Measurements from ENCODE around the gene GPR137B.
"Not testable (repeated sequence)": the region's sequence is repeated elsewhere in the genome, so short reads cannot be mapped to it uniquely, and the experiment has no call there.

GPR137B gene

DNA sequence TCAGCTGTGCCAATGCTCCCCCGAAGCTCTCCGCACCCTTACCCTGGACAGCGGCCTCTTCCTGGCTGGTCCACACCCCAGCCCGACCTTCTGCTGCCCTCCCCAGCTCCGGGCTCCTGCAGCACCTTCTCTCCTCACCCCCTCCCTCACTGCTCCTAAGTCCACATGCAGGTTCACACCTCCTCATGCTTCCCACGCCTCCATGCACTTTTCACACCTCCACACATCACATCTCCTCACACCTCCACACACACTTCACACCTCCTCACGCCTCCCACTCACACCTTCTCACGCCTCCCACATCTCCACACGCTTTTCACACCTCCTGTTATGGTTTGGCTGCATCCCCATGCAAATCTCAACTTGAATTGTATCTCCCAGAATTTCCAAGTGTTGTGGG lies 18.9 kb downstream of the GPR137B start:
- DNase-seq (ENCODE audit: low read depth), result no peak

DNA sequence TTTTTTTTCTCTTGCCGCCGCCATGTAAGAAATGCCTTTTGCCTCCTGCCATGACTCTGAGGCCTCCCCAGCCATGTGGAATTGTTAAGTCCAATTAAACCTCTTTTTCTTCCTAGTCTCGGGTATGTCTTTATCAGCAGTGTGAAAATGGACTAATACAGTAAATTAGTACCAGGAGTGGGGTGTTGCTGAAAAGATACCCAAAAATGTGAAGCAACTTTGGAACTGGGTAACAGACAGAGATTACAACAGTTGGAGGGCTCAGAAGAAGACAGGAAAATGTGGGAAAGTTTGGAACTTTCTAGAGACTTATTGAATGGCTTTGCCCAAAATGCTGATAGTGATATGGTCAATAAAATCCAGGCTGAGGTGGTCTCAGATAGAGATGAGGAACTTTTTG lies 19.4 kb downstream of the GPR137B start:
- not testable (repeated sequence) for DNase-seq (ENCODE audit: low read depth)

DNA sequence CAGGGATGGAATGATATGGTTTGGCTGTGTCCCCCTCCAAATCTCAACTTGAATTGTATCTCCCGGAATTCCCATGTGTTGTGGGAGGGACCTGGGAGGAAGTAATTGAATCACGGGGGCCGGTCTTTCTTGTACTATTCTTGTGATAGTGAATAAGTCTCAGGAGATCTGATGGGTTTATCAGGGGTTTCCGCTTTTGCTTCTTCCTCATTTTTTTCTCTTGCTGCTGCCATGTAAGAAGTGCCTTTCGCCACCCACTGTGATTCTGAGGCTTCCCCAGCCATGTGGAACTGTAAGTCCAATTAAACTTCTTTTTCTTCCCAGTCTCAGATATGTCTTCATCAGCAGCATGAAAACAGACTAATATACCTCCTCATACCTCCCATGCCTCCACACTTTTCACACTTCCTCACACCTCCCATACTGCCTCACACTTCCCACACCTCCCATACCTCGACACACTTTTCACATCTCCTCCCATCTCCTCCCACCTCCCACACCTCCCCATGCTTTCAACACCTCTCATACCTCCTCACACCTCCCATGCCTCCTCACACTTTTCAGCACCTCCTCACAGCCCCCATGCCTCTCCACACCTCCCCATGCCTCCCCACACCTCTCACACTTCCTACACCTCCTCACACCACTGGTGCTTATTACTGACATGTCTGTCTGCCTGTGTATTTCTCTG lies 21.3 kb downstream of the GPR137B start:
- no peak for DNase-seq (ENCODE audit: low read depth)

DNA sequence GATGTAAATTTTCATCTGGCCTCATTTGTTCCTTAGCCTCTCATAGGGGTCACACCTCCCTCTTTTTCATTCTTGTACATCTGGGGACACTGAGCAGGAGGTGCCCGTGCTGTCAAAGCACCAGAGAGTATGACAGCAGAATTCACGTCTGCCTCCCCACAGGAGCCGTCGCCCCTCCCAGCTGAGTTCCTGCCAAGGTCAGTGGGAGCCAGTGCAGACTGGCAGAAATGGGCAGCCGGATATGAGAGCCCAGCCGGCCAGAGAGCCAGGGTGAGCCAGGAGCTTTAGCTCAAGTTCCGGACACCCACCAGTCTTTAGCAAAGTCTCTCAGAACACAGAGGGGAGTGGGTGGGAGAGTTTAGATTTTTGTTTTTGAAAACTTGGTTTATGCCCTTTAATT lies 21.9 kb downstream of the GPR137B start:
- DNase-seq (ENCODE audit: low read depth), result no peak

DNA sequence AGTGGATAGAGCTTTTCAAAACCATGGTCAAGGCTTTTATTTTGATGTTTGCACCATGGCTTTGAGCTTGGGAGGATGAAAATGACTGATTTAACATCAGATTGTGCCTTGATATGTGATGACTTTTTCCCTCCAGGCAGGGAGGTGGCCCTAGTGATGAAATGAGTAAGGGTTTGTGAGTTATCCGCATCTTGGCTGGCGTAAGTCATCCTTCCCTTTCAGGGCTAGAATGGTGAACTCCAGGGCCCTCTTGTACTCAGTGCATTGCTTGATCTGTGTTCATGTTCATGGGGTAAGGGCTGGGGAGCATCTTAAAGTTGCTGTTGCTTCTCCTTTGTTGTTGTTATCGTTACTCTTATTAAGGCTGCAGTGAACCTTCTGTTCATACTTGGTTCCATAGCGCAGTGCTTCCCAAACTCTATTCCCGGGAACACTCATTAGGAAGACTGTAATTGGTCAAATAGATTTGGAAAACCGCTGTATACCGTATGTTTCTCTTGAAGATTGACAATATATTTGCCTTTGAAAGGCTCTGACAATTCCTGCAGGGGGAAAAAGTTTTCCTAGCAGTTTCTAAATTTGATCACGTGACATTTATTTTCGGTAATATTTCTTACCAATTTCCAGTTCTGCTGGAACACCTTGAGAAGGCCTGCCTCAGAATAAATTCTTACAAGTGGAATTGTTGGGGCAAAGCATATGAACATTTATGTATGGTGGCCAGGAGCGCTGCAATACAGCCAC lies 23.1 kb downstream of the GPR137B start:
- no peak for DNase-seq (ENCODE audit: low read depth)

DNA sequence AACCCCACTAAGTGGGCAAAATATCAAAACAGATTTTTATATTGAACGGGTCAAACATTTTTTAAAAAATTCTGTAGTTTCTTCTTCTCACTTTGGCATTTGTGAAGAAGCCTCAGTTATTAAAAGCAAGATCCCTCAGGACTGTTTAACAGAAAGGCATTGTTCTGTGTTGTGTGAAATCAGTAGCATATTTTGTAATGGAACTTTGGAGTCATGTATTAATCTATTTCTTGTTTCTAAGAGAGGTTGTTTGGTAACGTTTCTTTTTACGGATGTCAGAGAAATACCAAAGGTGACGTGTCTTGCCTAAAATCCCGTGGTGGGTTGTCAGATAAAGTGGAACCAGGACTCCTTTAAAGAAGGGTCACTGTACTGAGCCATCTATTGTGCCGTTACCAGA lies 23.7 kb downstream of the GPR137B start:
- no peak for DNase-seq (ENCODE audit: low read depth)

DNA sequence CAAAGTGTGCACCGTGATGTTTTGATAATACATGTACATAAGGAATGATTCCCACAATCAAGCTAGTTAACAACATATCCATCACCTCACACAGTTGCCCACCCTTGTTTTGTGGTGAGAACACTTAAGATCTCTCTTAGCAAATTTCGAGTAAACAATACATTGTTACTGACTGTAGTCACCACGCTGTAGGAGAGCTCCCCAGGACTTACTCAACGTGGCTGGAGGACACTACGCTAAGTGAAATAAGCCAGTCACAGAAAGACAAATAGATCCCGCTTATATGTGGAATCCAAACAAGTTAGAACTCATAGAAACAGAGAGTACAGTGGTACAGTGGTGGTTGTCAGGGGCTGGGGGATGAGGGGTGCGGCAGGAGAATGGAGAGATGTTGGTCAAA lies 24.8 kb downstream of the GPR137B start:
- DNase-seq (ENCODE audit: low read depth), result no peak

DNA sequence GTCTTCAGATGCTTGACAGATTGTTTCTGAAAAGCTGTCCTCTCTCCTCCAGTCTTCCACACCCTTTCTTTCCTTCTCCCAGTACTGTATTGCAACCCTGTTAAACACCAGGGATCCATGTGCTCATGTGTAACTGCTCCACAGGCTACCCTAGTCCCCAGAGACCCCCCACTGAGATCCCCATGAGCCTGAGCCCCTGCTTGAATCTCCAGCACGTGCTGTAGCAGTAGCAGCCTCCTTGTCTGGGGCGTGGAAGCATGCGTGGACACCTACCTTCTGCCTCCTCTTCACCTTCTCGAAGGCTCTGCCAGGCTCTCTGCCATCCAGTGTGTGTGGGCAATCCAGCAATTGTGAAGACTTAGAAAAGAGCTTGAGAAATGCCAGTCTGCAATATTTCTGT lies 25.2 kb downstream of the GPR137B start:
- DNase-seq (ENCODE audit: low read depth), result no peak

DNA sequence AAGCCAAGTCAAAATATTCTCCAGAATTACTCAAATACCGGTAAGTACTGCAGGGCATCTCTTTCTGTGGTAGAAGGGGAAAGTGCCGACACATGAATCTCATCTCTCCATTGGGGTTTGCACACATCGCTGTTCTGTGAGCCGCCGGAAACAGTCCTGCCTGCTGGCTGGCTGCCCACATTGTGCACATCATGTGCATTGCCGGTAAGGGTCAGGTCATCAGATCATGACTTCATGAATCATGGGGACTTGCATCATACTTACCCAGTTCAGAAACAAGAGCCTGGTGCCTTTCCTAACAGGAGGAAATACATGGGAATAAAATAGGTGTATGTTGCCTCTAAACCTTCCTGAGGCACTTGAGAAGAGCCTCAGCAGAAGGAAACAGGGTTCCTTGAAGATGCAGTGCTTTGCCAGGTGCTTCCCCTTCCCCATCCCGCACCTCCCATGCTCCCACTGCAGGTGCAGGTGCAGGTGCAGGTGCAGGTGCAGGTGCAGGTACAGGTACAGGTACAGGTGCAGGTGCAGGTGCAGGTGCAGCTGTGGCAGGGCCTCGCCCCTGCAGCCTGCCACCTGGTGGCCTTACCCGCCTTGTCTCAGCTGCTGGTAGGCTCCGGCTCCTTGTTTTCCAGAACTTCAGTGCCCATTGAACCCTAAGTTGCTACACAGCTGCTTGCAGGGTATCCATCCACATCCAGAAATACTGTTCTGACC lies 26.5 kb downstream of the GPR137B start:
- no peak for DNase-seq (ENCODE audit: low read depth)

DNA sequence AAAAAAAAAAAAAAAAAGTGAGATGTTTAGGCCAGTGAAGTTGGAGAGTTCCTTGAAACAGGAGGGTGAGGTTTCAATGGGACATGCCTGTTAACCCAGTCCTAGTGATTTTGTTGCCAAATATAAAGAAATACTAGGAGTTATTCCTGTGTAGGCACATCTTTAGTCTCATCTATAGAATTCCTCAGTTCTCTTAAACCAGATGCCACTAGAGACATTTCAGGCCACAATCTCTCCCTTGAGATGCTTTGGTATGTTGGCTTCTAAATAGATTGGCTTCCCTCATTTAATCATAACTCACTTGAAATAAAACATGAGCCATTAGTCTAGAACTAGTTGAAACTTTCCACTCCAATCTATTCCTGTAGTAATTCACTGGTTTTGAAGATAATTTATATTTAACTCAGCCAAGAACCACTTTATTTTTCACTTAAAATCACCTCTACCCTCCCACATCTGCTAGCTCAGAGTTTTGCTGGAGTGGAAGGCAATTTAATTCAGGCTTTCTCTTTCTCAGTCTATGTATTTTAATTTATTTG lies 29.8 kb downstream of the GPR137B start:
- no peak for DNase-seq (ENCODE audit: low read depth)

DNA sequence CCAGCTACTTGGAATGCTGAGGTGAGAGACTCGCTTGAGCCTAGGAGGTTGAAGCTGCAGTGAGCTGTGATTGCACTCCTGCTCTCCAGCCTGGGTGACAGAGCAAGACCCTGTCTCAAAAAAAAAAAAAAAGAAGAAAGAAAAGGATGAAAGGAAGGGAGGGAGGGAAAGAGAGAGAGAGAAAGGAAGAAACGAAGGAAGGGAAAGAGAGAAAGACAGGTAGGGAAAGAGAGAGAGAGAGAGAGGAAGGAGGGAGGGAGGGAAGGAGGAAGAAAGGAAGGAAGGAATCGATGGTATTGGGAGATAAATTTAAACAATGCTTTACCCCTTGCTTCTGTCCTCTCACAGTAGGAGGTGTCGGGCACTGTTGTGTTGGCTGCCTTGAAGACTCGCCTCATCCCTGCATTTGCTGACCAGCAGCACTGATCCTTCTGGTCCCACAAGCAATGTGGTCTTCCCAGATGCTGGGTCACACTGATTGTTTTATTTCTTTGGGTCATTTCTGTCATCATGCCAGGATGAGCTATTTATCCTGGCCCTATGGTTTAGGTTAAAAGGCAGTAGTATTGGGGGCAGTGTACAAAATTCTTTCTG lies 30.9 kb downstream of the GPR137B start:
- DNase-seq (ENCODE audit: low read depth), result no peak

DNA sequence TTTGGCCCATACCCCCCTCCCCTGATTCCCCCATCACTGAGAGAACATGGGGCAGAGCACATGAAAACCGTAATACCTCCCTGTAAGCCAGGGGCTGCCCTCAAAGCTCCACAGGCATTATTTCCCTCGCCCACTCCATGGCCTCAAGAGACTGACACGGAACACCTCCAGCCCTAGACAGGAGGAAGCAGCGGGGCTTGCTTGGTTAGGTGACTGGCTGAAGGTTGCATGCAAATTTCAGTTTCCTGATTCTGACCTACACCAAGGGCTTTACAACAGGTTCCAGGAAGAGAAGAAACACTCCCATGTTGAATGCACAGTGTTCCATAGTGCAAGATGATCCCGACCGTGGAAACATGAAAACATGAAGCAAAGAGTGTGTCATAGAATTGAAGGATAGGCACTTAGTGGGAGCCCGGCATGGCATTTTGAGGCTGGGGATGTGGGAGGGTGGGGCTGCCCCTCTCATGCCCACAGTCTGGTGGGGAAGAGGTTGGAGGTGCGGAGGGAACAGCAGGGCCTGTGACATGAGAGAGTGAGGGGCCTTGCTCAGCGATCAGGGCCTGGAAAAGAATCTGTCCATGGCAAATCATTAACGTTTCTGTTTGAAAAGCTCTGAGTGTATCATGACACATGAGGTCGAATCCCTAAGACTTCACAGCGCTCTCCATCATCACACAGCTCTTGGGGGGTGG lies 33.5 kb downstream of the GPR137B start:
- DNase-seq (ENCODE audit: low read depth), result no peak

DNA sequence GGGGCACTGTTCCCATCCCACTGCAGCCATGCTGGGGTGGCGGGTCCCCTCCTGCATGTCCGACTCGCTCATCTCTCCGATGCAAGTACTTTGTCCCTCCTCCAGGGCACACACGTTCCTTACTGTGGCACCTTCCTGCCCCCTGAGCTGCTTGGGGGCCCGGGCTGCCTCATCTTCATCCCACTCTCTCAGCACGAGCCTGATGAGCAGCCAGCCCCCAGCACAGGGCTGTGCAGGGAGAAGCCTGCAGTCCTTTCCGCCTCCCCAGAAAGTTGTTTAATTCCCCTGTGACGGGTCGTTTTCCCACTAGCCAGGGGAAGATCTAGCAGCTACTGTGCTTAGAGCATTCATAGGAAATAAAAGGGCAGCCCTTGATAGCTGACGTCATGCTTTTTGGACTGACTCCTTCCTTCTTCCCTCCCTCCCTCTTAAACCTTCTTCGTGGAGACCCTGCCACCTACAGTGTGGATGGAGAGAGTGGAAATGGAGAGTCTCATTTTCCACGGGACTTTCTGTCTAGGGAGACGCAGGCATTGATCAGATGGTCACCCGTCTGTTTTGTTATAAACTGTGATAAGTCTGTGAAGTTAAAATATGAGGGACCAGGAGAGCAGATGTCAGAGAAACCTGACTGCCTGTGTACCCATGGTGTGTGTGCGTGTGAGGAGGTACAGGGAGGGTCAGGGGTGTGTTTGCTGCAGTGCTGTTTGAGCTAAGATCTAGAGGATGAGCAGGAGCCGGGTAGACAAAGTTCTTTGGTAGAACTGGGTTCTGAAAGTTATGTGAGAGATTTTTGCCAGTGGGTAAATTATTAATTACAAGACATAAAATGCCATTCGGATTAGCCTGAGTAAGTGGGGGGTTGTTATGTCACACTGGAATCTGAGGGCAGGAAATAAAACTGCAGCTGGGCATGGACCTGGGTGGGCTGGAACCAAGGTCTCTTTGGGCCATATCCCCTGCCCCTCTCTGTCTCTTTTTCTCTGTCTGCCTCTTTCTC lies 34.3 kb downstream of the GPR137B start:
- no peak for DNase-seq (ENCODE audit: low read depth)

DNA sequence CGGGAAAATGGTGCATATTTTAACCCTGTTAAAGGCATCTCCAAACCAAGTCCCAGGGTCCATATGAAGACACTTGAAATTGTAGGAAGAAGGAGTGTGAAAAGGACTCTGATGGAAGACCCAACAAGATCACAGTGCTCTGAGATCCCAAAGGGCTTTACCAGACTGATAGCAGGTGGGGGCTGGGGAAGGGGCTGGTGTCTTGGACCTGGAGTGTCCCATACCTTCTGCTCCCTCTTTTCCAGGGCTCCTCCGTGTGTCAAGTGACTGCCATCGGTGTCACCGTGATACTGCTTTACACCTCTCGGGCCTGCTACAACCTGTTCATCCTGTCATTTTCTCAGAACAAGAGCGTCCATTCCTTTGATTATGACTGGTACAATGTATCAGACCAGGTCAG lies 37.3 kb downstream of the GPR137B start:
- no peak for DNase-seq (ENCODE audit: low read depth)

DNA sequence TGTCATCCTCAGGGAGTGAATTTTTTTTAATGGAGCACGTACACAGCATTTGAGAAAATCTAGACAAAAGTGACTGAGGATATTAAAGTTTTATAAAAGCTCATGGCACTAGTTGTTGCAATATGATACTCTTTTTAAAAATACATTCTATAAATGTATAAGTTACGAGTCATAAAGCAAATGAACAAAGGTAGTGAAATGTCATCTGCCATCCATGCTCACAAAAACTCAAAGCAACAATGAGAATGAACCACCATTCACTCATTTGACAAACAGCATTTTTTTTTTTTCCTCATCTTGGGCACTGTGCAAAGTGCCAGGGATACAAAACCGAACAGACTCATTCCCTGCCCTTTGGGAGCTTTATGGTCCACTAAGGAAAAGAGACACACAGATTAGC lies 38.7 kb downstream of the GPR137B start:
- DNase-seq (ENCODE audit: low read depth), result no peak

DNA sequence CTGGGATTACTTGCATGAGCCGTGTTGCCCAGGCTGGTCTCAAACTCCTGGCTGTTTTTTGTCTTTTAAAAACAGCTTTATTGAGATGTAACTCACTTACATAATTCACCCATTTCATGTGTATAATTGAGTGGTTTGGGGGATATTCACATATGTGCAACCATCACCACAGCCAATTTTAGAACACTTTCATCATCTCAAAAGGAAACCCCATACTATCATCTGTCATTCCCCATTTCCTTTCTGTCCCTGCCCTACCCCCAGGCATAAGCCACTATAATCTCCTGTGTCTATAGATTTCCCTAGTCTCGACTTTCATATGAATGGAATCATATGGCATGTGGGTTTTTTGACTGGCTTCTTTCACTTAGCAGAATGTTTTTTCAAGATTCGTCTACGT lies 43.3 kb downstream of the GPR137B start:
- no peak for DNase-seq (ENCODE audit: low read depth)

DNA sequence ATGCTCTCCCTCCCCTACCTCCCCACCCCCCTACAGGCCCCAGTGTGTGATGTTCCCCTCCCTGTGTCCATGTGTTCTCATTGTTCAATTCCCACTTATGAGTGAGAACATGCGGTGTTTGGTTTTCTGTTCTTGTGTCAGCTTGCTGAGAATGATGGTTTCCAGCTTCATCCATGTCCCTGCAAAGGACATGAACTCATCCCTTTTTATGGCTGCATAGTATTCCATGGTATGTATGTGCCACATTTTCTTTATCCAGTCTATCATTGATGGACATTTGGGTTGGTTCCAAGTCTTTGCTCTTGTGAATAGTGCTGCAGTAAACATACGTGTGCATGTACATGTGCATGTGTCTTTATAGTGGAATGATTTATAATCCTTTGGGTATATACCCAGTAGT lies 44.1 kb downstream of the GPR137B start:
- DNase-seq (ENCODE audit: low read depth), result not testable (repeated sequence)

DNA sequence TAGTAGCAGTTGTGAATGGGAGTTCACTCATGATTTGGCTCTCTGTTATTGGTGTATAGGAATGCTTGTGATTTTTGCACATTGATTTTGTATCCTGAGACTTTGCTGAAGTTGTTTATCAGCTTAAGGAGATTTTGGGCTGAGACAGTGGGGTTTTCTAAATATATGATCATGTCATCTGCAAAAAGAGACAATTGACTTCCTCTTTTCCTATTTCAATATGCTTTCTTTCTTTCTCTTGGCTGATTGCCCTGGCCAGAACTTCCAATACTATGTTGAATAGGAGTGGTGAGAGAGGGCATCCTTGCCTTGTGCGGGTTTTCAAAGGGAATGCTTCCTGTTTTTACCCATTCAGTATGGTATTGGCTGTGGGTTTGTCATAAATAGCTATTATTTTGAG lies 45.7 kb downstream of the GPR137B start:
- not testable (repeated sequence) for DNase-seq (ENCODE audit: low read depth)

DNA sequence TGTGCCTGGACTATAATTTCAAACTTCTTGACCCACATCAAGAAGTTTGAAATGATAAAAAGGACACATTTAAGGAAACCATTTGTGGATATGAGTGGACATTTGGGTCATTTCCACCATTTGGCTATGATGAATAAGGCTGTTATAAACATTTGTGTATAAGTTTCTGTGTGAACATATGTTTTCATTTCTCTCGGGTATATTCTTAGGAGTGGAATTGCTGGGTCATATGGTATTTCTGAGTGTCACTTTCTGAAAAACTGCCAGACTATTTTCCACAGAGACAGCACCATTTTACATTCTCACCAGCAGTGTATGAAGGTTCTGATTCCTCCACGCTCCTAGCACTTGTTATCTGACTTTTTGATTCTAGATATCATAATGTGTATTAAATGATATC lies 50.8 kb downstream of the GPR137B start:
- no peak for DNase-seq (ENCODE audit: low read depth)

DNA sequence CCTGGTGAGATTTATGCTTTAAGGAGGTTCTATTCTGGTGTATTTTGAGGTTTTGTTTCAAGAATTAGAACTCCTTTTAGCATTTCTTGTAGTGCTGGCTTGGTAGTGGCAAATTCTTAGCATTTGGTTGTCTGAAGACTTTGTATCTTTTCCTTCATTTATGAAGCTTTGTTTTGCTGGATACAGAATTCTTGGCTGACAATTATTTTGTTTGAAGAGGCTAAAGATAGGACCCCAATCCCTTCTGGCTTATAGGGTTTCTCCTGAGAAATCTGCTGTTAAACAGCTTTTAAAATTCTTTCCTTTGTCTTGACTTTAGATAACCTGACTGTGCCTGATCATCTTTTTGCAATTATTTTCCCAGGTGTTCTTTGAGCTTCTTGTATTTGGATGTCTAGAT lies 58.6 kb downstream of the GPR137B start:
- DNase-seq (ENCODE audit: low read depth), result no peak

DNA sequence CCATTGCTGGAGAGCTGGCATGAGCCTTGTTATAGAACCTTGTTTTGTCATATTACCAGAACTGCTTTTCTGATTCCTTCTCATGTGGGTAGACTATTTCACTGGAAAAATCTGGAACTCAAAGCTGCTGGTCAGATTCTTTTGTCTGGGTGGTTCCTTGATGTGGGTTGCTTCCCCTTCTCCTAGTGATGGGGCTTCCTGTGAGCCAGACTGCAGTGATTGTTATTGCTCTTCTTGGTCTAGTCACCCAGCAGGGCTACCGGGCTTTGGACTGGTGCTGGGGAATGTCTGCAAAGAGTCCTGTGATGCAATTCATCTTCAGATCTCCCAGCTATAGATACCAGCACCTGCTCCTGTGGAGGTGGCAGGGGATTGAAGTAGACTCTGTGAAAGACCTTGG lies 59.4 kb downstream of the GPR137B start:
- no peak for DNase-seq (ENCODE audit: low read depth)
